Cardiac fibroblast (primary cell): Measurements from ENCODE around the gene RAB11FIP5.

ENCODE experiments used
- DNase-seq, 2 donors: peaks; one replicate each; pipeline versions ENCODE4 v3.0.0 to v3.0.0-alpha.2; 2010; ENCODE audit warnings: low read depth in 2 of 2
- H3K4me3 ChIP-seq, 2 donors: replicated peaks in 1 of 2; 1 replicate in 1 of 2; 2 replicates in 1 of 2; pipeline ENCODE4 v1.5.1; 2011; ENCODE audit warnings: low read depth in 2 of 2, low read length in 2 of 2, mild to moderate bottlenecking in 2 of 2, moderate library complexity in 1 of 2
- CTCF ChIP-seq: IDR thresholded peaks from one replicate; pipeline ENCODE4 v1.5.1; 2011; ENCODE audit warnings: low read depth, mild to moderate bottlenecking, low read length, inconsistent platforms

RAB11FIP5 gene

DNA sequence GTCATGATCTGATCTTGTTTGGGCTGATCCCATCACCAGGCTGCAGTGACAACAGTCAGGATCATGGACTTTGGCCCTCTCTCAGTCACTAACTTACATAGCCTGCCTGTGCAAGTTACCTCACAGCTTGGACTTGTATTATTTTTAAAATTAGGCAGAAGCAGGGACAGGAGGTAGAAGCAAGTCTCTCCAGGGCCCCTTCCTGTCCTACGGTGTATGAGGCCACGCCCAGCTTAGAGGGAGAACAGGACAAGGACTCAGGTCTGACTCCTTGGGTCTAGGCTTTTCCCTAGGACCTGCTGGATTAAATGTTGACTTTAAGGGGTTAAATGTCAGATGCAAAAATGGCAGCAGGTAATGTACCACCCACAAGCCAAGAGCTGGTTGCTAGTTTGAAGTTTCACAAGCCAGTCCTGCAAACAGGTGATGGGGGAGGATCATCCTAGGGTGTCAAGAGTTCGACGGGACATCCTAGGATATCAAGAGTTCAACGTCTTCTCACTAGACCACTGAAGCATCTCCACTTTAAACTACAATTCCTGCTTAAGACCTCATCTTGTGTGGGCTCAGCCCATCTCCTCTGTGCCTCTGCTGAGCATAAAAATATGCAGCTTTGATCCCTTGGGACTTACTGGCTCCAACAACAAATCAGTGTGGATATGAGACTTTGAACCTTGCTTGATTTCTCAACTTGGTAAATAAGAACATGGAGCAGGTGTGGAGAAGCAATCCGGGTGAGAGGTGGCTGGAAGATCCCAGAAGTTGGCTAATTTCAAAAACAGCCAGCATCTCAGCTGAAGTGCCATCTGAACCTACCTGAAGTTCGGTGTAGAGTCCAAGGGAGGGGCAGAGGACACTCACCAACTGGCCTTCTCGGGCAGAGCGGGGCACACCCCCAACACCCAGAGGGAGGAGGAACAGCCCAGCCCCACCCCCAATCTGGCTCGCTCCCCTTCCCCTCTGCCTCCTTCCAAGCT is 80.7 kb downstream of the RAB11FIP5 start:
- H3K4me3 ChIP-seq = no peak overlapping the region
- no peak for TF ChIP-seq CTCF
- peak in 1 of 2 donors; percentile 11 for DNase-seq

- no peak for TF ChIP-seq CTCF
- no peak overlapping the region for H3K4me3 ChIP-seq
- DNase-seq = no peak
Observed at GRCh38 chr2:73031095-73031678, 81.6 kb downstream of the RAB11FIP5 start.

DNA sequence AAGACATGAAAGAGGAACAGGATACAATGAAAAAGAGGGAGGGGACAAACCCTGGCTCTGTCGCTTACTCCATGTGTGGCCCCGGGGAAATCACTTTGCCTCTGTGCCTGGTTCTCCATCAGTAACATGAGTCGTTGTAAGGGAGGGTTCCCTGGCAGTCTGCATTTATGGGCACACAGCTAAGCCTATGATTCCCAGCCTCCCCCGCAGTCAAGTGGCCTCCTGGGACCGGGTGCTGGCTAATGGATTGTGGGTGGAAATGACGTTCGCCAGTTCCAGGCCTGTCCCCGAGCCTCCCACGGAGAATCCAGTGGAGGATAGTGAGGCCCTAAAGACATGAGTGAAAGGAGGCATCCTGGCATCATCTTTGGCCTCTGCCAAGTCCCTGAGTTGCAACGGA is 83.9 kb downstream of the RAB11FIP5 start:
- TF ChIP-seq CTCF = no peak
- DNase-seq = peak; percentile 28 to 46
- no peak overlapping the region for H3K4me3 ChIP-seq

DNA sequence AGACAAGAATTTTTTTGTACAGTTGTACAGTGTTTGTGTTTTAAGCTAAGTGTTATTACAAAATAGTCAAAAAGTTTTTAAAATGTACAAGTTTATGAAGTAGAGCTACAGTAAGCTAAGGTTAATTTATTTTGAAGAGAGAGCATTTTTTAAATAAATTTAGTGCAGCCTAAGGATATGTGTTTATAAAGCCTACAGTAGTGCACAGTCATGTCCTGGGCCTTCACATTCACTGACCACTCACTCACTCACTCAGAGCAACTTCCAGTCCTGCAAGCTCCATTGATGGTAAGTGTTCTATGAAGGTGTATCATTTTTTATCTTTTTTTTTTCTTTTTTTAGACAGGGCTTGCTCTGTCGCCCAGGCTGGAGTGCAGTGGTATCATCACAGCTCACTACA is 85.4 kb downstream of the RAB11FIP5 start:
- DNase-seq = no peak
- H3K4me3 ChIP-seq = no peak overlapping the region
- no peak for TF ChIP-seq CTCF

DNA sequence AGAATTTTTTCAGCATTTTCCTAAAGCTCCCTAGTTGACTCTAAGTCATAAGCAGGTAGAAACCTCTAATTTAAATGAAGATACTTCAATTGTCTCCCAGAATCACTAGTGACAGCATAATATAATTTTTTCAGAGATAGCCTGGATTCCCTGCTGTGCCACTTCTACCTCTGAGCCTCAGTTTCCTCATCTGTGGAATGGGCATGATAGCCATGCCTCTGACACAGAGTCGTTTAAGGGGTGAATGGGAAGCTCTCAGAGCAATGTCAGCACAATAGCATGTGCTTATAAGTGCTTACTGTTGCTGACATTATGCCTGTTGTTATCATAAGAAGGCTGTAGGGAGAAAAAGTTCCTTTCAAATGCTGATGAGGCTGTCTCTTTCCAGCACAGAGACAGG is 89.3 kb downstream of the RAB11FIP5 start:
- TF ChIP-seq CTCF = no peak

More for the DNA sequence above, 89.3 kb downstream of the RAB11FIP5 start:
- H3K4me3 ChIP-seq = no peak overlapping the region
- no peak for DNase-seq
